ENCODE data around the gene LMNB1.
"Not testable (repeated sequence)": the region's sequence is repeated elsewhere in the genome, so short reads cannot be mapped to it uniquely, and the experiment has no call there.

The LMNB1 gene

GRCh38 chr5:126778675-126779403 is 1.9 kb downstream of the LMNB1 start:
- DNase-seq, result no peak

DNA sequence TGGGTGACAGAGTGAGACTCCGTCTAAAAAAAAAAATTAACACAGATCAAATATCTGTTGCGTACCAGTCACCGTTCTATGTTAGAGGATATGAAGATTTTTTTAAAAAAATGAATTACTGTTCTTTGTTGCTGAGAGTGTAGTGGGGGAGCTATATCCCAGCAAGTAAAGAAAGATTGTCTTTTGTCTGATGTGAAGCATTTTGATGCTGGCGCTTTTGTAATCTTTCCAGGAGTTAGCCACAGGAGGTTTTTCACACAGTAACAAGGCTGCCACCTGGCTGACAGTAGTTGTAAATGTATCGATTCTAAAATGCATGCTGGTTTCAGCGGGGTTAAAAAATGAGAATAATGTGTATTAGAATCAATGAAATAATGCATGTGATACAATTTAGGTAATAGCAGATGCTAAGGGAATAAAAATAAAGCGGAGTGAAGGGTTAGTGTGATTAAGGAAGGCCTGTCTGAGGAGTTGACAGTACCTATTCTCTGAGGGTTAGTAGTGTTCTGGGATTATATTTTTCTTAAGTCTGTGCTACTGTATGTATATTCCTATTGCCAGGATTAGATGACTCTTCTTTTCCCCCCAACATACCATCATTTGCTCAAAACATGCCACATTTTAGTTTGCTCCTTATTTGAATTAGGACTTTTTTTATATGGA is 3.4 kb downstream of the LMNB1 start:
- DNase-seq, result peak; percentile 27

- DNase-seq, result not testable (repeated sequence)
Measured at GRCh38 chr5:126788409-126788808, 11.5 kb downstream of the LMNB1 start.

GRCh38 chr5:126793097-126793496 is 16.2 kb downstream of the LMNB1 start:
- no peak for DNase-seq

DNA sequence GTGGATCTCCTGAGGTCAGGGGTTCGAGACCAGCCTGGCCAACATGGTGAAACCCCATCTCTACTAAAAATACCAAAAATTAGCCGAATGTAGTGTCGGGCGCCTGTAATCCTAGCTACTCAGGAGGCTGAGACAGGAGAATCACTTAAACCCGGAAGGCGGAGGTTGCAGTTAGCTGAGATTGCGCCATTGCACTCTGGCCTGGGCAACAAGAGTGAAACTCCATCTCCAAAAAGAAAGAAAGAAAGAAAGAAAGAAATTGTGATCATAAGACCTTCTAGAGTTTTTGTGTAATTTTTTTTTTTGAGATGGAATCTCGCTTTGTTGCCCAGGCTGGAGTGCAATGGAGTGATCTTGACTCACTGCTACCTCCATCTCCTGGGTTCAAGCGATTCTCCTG is 16.7 kb downstream of the LMNB1 start:
- DNase-seq, result not testable (repeated sequence)

- no peak for DNase-seq
Measured at GRCh38 chr5:126794157-126794828, 17.4 kb downstream of the LMNB1 start.

DNA sequence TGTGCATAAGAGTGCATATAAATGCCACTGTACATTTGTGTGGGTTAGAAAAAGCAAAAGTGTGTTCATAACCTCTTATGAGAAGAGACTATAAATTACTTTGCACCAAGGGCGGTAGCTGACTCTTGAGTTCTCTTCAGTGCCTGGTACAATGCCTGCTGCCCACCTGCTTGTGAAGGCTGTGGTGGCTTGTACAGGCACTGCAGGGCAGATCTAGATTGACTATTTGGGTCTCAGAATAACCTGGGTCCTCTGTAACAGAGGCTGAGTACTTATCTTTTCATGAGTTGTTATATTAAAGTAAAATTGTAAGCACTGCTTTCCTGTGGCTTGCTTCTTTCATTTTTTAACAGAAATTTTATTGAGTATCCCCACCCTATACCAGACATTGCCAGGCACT is 22.8 kb downstream of the LMNB1 start:
- DNase-seq, result no peak

DNA sequence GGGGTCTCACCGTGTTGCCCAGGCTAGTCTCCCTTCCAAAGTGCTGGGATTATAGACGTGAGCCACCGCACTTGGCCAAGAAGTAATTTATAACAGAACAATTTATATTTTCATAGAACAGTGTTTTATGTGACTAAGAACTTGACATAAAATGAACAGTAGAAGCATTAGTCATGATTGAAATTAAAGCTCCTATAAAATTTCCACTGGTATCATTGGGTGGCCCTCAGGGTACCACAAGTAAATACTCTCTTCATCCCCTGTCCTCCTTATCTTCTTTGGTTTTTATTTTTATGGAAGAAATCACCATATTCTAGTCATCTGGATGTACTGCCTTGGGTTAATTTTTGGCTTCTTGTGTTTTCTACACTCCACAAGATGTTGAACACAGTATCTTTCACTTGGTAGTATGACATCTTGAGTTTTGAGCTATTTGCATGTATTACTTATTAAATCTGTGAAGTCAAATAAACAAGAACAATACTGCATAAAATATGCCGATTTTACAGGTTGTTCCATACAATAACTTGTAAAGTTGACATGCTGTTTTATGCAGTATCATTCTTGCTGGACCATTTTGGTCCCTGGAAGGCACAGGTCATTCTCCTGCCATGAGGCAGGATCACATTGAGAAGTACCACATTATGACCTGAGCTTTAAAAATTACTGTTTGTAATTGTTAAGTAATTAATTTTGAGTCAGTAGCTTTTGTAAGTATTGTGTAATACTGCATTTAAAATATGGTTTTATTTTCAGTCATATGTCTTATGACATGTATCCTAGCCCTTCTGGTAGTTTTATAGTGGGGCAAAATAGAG is 24.4 kb downstream of the LMNB1 start:
- DNase-seq, result no peak

GRCh38 chr5:126801992-126802294 is 25.0 kb downstream of the LMNB1 start:
- no peak for DNase-seq

GRCh38 chr5:126805063-126805462 is 28.1 kb downstream of the LMNB1 start:
- DNase-seq, result no peak

- DNase-seq, result no peak
Measured at GRCh38 chr5:126808521-126808988, 31.6 kb downstream of the LMNB1 start.

DNA sequence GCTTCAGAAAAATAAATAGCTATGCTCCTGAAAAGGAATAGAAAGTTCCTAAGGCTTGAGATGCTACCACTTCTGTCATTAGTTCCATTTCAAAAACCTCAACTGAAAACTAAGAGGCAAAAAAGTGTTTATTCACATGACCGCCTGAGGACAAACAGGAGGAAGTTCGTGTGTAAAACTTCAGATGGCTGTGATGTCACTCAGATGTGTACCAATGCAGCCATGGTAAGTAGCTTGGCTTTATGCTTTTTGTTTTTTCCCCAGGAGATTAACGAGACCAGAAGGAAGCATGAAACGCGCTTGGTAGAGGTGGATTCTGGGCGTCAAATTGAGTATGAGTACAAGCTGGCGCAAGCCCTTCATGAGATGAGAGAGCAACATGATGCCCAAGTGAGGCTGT is 33.0 kb downstream of the LMNB1 start:
- no peak for DNase-seq

GRCh38 chr5:126810596-126811380 is 33.9 kb downstream of the LMNB1 start:
- no peak for DNase-seq

- DNase-seq, result peak; percentile 31
Measured at GRCh38 chr5:126811515-126812198, 34.7 kb downstream of the LMNB1 start.

DNA sequence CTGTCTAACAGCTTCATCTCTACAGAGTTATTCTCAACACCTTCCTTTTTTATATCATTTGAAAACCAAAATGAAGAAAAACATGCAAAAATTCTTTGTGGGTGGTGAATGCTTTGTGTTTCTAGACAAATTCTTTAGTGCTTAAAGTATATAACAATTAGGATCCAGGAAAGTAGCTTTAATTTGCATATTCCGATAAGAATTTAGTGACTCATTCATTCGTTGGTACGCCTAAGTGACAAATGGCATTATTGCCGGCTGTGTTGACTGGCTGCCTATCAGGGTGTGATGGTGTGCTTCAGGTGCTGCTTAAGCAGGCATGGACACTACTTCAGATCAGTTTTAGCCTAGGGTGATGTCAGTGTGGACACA is 35.2 kb downstream of the LMNB1 start:
- no peak for DNase-seq

DNA sequence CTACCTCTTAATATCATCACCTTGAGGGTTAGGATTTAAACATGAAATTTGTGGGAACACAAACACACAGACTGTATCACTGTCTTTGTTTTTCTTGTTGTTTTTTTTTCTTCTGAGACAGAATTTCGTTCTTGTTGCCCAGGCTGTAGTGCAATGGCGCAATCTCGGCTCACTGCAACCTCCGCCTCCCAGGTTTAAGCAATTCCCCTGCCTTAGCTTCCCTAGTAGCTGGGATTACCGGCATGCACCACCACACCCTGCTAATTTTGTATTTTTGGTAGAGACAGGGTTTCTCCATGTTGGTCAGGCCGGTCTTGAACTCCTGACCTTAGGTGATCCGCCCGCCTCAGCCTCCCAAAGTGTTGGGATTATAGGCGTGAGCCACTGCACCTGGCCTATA is 36.9 kb downstream of the LMNB1 start:
- DNase-seq, result not testable (repeated sequence)

DNA sequence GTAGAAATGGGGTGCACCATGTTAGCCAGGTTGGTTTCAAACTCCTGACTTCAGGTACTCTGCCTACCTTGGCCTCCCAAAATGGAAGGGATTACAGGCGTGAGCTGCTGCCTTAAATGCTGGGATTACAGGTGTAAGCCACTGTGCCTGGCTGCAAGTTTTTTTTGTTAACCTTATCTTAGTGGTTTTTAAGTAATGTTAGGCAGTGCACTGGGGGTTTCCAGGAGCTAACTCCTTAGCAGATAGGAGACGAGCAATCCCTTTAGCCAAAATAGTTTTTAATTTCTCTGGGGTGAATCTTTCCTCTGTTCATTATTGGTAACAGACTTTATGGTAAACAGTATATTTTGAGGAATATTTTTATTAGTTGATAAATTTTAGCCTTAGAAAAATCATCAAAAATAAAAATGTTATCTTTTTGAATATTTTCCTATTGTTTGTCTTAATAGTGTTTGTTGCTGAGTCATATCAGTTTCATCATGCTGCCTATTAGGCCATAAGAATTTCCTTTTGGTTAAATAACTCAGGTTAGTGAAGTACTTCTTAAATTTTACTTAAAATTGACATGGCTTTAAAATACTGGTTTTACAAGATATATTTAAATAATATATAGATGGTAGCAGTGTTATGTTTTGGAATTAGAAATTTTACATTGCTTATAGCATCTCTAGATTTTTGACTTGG is 37.9 kb downstream of the LMNB1 start:
- DNase-seq, result no peak

- no peak for DNase-seq
Measured at GRCh38 chr5:126816649-126817048, 39.7 kb downstream of the LMNB1 start.

DNA sequence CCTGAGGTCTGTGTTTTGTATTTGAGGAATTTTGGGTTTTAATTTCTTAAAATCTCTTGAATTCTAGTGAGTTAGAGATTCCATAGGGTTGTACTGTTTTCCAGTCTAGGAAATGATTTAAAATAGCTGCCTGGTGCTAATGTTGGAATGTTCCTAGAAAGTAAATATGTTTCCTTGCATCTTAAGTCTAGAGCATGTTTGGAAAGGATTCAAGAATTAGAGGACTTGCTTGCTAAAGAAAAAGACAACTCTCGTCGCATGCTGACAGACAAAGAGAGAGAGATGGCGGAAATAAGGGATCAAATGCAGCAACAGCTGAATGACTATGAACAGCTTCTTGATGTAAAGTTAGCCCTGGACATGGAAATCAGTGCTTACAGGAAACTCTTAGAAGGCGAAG is 41.8 kb downstream of the LMNB1 start:
- no peak for DNase-seq

GRCh38 chr5:126819253-126819652 is 42.3 kb downstream of the LMNB1 start:
- no peak for DNase-seq

DNA sequence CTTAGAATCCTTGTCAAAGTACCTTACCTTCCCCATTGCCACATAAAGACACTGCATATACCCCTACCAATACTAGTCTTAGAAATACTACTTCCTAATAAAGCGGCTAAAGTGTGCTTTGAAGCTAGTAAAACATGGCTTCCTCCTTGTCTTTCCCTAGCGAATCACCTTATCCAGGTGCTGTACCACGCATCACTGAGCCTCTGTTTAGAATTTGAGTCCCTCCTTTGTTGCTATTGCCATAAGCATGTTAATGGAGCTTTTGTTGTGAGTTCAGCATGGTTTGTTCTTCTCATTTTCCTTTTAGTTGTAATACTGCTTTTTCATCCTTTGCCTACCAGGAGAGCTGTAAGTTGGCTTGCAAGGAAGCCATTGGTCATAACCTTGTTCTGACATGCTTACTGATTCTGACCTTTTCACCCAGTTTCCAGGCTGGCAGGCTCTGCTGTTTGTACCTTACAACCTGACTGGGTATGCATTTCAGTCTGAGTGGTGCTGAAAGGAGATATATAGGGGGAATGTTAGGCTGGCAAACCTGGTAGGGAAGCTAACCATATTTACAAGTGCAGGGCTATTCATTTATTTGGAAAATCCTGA is 49.8 kb downstream of the LMNB1 start:
- DNase-seq, result no peak

Measured in effector CD4-positive, alpha-beta T cell (primary cell).